Right lobe of liver (tissue), 6 donors: ENCODE measurements around the gene TSPAN5. TPM values are rescaled to one million over a fixed set of nuclear protein-coding genes. Genes with fewer than 3 reads are reported as not detected.

ENCODE experiments used
- ATAC-seq, 4 donors: fragments of 200-7000 bp; cut with Tn5 transposase; one replicate each; pipeline ENCODE4 v1.9.1; 2020; ENCODE audit warnings: mild to moderate bottlenecking in 4 of 4, moderate library complexity in 4 of 4
- DNase-seq, 3 donors: peaks; one replicate each; pipeline ENCODE4 v3.0.0-alpha.2; 2020
- H3K27ac ChIP-seq, 3 donors: fragments of 200-600 bp; one replicate each; pipeline ENCODE4 v1.8.0; 2022
- H3K27me3 ChIP-seq, 2 donors: fragments of 200-600 bp; one replicate each; pipeline ENCODE4 v1.8.0; 2022
- H3K36me3 ChIP-seq, 4 donors: fragments of 200-600 bp; sonication (generic) in 1 of 4; one replicate each; pipeline versions ENCODE4 v1.5.1 to v1.8.0; 2017 to 2022; ENCODE audit warnings: control low read depth in 1 of 4
- H3K4me1 ChIP-seq, 4 donors: fragments of 200-600 bp; sonication (generic) in 1 of 4; one replicate each; pipeline versions ENCODE4 v1.5.1 to v1.8.0; 2017 to 2022; ENCODE audit warnings: control low read depth in 1 of 4
- H3K4me3 ChIP-seq, 3 donors: fragments of 200-600 bp; one replicate each; pipeline ENCODE4 v1.8.0; 2022
- H3K9me3 ChIP-seq, 4 donors: fragments of 200-600 bp; sonication (generic) in 1 of 4; one replicate each; pipeline versions ENCODE4 v1.5.1 to v1.8.0; 2017 to 2022; ENCODE audit warnings: control low read depth in 1 of 4
- CTCF ChIP-seq, 4 donors: fragments of 200-600 bp in 3 of 4; fragments of 450-650 bp in 1 of 4; IDR thresholded peaks; one replicate each; pipeline versions ENCODE4 v1.5.1 to v1.8.0; 2016 to 2022; ENCODE audit warnings: antibody characterized with exemption in 4 of 4, mild to moderate bottlenecking in 2 of 4
- POLR2A ChIP-seq: fragments of 450-650 bp; IDR thresholded peaks from one replicate; pipeline ENCODE4 v1.6.1; 2017; ENCODE audit warnings: antibody characterized with exemption, mild to moderate bottlenecking
- WGBS: methylation state at CpG from one replicate; pipeline ENCODE4 v1.1.6; 2018; ENCODE audit warnings: low coverage, low lambda C conversion rate; ENCODE audit not compliant: insufficient coverage; ENCODE audit errors: missing lambda C conversion rate; 5-methylcytosine and 5-hydroxymethylcytosine counted together
- intact Hi-C, 2 donors: fragments of 100-400 bp; cut with DNase I; formaldehyde crosslinking; loops; one replicate each; pipeline versions ENCODE4 v1.11.2 to v1.14.1; 2022
- total RNA-seq, 6 experiments: library from RNA; depleted of rRNA in 2 of 6; stranded (reverse); fragments of >200 nt in 2 of 6; fragmentation: NEBNext Ultra II Directional in 3 of 6; extraction: Animal tissue kit (Norgen Biotek cat#: 25700) in 3 of 6; gene quantifications; one replicate each; pipeline versions ENCODE4 v1.1.0 to v1.2.4, GENCODE V29; 2016 to 2023
- donor health status: DM: no; HTN: yes; CAD: no.
- donor health status: DM: no; HTN: no; CAD: no.
- donor health status: DM: no; HTN: no; CAD: no.
- donor health status: DM: no; HTN: yes; CAD: no.
- donor health status: DM: no; HTN: yes; CAD: no.

The TSPAN5 gene
- total RNA-seq, 6 experiments from 2014 or later = 0.12 to 1.2 (median 0.50) TPM

- Histone ChIP-seq H3K4me3 (no peak overlapping the region), H3K36me3 (no peaks in the 10 kb centered on the region), H3K27ac (no peak overlapping the region), H3K27me3 (no peaks in the 10 kb centered on the region), H3K4me1 (no peaks in the 10 kb centered on the region), H3K9me3 (no peaks in the 10 kb centered on the region)
- TF ChIP-seq POLR2A = no peak
- no peak for TF ChIP-seq CTCF (IDR thresholded peaks at IDR 0.05)
- DNase-seq = no peak
- intact Hi-C loops = no loop called here
- WGBS = 79% methylated on average over 4 of the region's 9 CpGs
- ATAC-seq = no peak
These were observed 38.2 kb downstream of the TSPAN5 start for GRCh38 chr4:98620087-98620784.

- TF ChIP-seq POLR2A (no peak), CTCF (IDR thresholded peaks at IDR 0.05) (no peak)
- H3K36me3 ChIP-seq = no peaks in the 10 kb centered on the region
- no peaks in the 10 kb centered on the region for H3K27me3 ChIP-seq
- no peak for DNase-seq
- no peak overlapping the region for H3K4me3 ChIP-seq
- no peaks in the 10 kb centered on the region for H3K9me3 ChIP-seq
- ATAC-seq = no peak
- WGBS = 67% methylated on average over 2 of the region's 2 CpGs
- no peaks in the 10 kb centered on the region for H3K4me1 ChIP-seq
- intact Hi-C loops = no loop called here
- no peak overlapping the region for H3K27ac ChIP-seq
These were observed 39.2 kb downstream of the TSPAN5 start for GRCh38 chr4:98619180-98619579.

GRCh38 chr4:98618680-98619079 lies 39.7 kb downstream of the TSPAN5 start:
- intact Hi-C loops = no loop called here
- H3K27me3 ChIP-seq = no peaks in the 10 kb centered on the region
- WGBS = 89% methylated on average over 3 of the region's 3 CpGs
- H3K9me3 ChIP-seq = no peaks in the 10 kb centered on the region
- no peak overlapping the region for H3K27ac ChIP-seq
- no peak for ATAC-seq
- no peaks in the 10 kb centered on the region for H3K4me1 ChIP-seq
- H3K4me3 ChIP-seq = no peak overlapping the region
- TF ChIP-seq CTCF (IDR thresholded peaks at IDR 0.05) = no peak
- no peak for TF ChIP-seq POLR2A
- no peaks in the 10 kb centered on the region for H3K36me3 ChIP-seq
- DNase-seq = no peak

- H3K9me3 ChIP-seq = no peaks in the 10 kb centered on the region
- H3K4me3 ChIP-seq = no peak overlapping the region
- no peaks in the 10 kb centered on the region for H3K4me1 ChIP-seq
- no peaks in the 10 kb centered on the region for H3K27me3 ChIP-seq
- intact Hi-C loops = no loop called here
- H3K27ac ChIP-seq = no peak overlapping the region
- no peak for ATAC-seq
- WGBS = no CpG with 5 or more reads among the region's 2 CpGs
- no peaks in the 10 kb centered on the region for H3K36me3 ChIP-seq
- DNase-seq = no peak
- TF ChIP-seq CTCF (IDR thresholded peaks at IDR 0.05) (no peak), POLR2A (no peak)
These were observed 40.9 kb downstream of the TSPAN5 start for GRCh38 chr4:98617358-98618047.
